HL-60 (cell line): ENCODE measurements around the gene NOL6.
"Not testable (repeated sequence)": the region's sequence is repeated elsewhere in the genome, so short reads cannot be mapped to it uniquely, and the experiment has no call there.

ENCODE experiments used
- DNase-seq, 2 experiments: peaks; one replicate each; pipeline ENCODE4 v3.0.0-alpha.2; 2010 to 2020; ENCODE audit warnings: low read depth in 1 of 2, low spot score in 1 of 2
- H3K27ac ChIP-seq: fragments of 250-450 bp; sonication (Bioruptor Pico); replicated peaks from 2 replicates; pipeline ENCODE4 v1.5.1; 2020; ENCODE audit warnings: mild to moderate bottlenecking, moderate library complexity
- H3K27me3 ChIP-seq: fragments of 250-450 bp; sonication (Bioruptor Pico); 2 replicates; pipeline ENCODE4 v1.5.1; 2021; ENCODE audit warnings: mild to moderate bottlenecking, moderate library complexity; ENCODE audit not compliant: insufficient read depth, poor library complexity, severe bottlenecking
- H3K4me3 ChIP-seq: replicated peaks from 2 replicates; pipeline ENCODE4 v1.5.1; 2011; ENCODE audit warnings: mild to moderate bottlenecking, control low read depth, low read length; ENCODE audit not compliant: insufficient read depth
- GABPA ChIP-seq: IDR thresholded peaks from 2 replicates; pipeline ENCODE4 v1.6.1; 2012; ENCODE audit warnings: low read depth
- POLR2AphosphoS5 ChIP-seq: IDR thresholded peaks from 2 replicates; pipeline ENCODE4 v1.6.1; 2012; ENCODE audit warnings: low read depth
- REST ChIP-seq: IDR thresholded peaks from 2 replicates; pipeline ENCODE4 v1.6.1; 2012; ENCODE audit warnings: low read depth; ENCODE audit not compliant: insufficient replicate concordance
- SPI1 ChIP-seq: IDR thresholded peaks from 2 replicates; pipeline ENCODE4 v1.6.1; 2012; ENCODE audit warnings: low read depth, mild to moderate bottlenecking, borderline replicate concordance
- TF ChIP-seq, protein P1 (sequence below): IDR thresholded peaks from one replicate; pipeline ENCODE4 v1.5.1; 2011; ENCODE audit warnings: low read length, control low read depth, inconsistent platforms; ENCODE audit not compliant: insufficient read depth

NOL6 gene

DNA sequence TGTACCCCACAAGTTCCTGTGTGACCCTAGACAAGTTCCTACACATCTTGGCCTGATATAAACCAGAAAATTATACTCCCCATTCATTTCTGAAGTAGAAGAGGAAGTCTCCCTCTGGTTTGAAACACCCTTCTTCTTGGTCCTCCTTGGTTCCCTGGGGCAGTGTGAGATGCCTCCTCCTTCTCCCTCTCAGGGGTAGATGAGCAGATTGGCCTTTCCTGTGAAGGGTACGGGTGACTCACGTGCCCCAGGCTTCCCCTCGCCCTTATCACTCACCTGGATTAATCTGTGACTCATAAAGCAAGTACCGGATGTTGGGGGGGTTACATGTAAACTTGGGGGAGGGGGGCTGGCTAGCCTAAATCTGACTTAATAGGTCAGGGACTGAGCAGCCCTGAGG, 15.3 kb downstream of the NOL6 start:
- Histone ChIP-seq H3K27me3 (no peaks in the 10 kb centered on the region), H3K4me3 (no peak overlapping the region), H3K27ac (no peak overlapping the region)
- TF ChIP-seq REST (no peak), SPI1 (peak; percentile 46; the same call in 1 of the 2 replicates)
- no peak for DNase-seq

GRCh38 chr9:33455945-33456344, 17.8 kb downstream of the NOL6 start:
- Histone ChIP-seq H3K27me3 (no peaks in the 10 kb centered on the region), H3K27ac (no peak overlapping the region), H3K4me3 (no peak overlapping the region)
- TF ChIP-seq, protein P1, sequence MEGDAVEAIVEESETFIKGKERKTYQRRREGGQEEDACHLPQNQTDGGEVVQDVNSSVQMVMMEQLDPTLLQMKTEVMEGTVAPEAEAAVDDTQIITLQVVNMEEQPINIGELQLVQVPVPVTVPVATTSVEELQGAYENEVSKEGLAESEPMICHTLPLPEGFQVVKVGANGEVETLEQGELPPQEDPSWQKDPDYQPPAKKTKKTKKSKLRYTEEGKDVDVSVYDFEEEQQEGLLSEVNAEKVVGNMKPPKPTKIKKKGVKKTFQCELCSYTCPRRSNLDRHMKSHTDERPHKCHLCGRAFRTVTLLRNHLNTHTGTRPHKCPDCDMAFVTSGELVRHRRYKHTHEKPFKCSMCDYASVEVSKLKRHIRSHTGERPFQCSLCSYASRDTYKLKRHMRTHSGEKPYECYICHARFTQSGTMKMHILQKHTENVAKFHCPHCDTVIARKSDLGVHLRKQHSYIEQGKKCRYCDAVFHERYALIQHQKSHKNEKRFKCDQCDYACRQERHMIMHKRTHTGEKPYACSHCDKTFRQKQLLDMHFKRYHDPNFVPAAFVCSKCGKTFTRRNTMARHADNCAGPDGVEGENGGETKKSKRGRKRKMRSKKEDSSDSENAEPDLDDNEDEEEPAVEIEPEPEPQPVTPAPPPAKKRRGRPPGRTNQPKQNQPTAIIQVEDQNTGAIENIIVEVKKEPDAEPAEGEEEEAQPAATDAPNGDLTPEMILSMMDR: no peak
- TF ChIP-seq POLR2AphosphoS5 (no peak), REST (no peak), GABPA (no peak)
- no peak for DNase-seq

DNA sequence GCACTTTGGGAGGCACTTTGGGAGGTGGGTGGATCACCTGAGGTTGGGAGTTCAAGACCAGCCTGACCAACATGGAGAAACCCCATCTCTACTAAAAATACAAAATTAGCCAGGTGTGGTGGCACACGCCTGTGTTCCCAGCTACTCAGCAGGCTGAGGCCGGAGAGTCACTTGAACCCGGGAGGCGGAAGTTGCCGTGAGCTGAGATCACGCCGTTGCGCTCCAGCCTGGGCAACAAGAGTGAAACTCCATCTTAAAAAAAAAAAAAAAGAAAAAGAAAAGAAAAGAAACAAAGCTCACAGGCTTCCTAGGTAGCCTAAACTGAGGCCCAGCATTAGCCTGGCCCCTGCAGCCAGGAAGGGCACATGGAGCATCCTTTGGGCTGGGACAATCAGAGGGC, 18.3 kb downstream of the NOL6 start:
- not testable (repeated sequence) for H3K4me3 ChIP-seq, DNase-seq, H3K27ac ChIP-seq, H3K27me3 ChIP-seq

GRCh38 chr9:33454661-33455026, 19.1 kb downstream of the NOL6 start:
- H3K27me3 ChIP-seq, DNase-seq, H3K27ac ChIP-seq, H3K4me3 ChIP-seq: not testable (repeated sequence)

- Histone ChIP-seq H3K4me3 (no peak overlapping the region), H3K27ac (no peak overlapping the region), H3K27me3 (no peaks in the 10 kb centered on the region)
- DNase-seq: no peak
- no peak for TF ChIP-seq SPI1
- TF ChIP-seq GABPA: no peak
- no peak for TF ChIP-seq POLR2AphosphoS5
- no peak for TF ChIP-seq REST
- TF ChIP-seq, protein P1: no peak
Measured at GRCh38 chr9:33453999-33454660, 19.6 kb downstream of the NOL6 start.
